T follicular helper cell (primary cell): Measurements from ENCODE around the gene STAT6.
"Not testable (repeated sequence)": the region's sequence is repeated elsewhere in the genome, so short reads cannot be mapped to it uniquely, and the experiment has no call there.

Source experiments
- DNase-seq: peaks from one replicate; pipeline ENCODE4 v3.0.0-alpha.2; 2020; ENCODE audit warnings: low read depth

Gene STAT6

DNA sequence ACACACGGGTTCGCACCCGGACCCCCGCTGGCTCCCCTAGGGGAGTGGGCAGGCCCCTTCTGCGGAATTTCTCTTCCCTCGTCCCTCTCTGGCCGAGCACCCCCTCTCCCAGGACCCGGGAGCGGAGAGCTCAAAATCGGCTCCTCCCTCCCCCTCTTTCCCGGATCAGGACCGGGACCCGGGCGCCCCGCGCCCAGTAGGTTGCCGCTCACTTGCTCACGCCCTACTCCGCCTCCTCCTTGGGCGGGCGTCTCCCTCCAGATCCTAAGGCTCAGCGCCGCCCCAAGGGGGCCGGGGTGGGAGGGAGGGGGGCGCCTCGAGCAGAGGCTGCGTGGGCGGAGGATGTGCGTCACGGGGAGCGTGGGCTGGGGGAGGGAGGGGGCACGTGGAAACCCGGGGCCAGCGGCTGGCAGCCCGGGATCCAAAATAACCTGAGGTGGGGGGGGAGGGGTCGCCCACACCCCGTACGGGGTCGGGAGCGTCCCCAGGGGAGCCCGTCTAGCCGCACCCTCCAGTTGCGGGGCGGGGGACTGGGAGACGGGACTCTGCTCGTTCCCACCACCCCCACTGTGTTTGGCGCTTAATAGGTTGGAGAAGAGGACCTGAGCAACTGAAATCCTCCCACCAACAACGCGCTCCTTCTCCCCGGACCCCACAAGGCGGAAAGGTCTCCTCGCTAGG, 24.0 kb downstream of the STAT6 start:
- DNase-seq, result peak; percentile 92

DNA sequence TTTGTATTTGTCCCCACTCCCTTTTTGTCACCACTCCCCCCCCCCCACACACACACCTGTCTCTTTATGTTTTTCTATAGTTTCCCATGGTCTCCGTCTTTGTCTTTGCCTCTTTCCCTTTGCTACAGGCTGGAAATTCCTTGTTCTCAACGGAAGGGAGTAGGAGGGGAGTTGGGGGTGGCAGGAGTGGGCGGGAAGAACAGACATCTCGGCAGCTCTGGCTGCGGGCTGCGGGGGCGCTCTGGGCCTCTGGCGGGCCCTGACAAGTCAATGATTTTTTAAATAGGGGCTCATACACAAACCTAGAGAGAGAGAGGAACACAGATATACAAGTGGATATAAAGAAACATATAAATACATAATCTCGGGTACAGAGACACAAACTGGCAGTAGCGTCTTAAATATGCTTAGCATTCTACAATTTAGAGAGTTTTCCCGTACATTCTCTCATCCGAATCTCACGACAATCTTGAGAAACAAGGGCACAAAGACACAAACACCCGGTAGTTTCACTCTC, 24.6 kb downstream of the STAT6 start:
- DNase-seq, result peak; percentile 29

- DNase-seq, result no peak
Measured at GRCh38 chr12:57085999-57086492, 25.1 kb downstream of the STAT6 start.

DNA sequence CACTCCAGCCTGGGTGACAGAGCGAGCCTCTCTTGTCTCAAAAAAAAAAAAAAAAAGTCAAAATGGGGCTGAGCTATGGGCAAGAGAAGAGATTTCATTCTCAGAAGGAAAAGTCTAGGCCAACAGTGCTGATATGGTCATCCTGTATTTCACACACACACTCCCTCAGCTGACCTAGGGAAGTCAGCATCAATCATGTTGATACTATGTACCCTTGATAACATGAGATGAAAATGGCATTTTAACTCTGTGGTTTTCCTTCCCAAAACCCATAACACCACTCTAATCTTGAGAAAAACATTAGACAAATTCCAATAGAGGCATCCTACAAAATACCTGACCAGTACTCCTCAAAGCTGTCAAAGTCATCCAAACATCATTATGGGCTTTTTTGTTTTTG, 30.3 kb downstream of the STAT6 start:
- no peak for DNase-seq

- no peak for DNase-seq
Measured at GRCh38 chr12:57079821-57080220, 31.3 kb downstream of the STAT6 start.

- peak; percentile 95 for DNase-seq
Measured at GRCh38 chr12:57078519-57079404, 32.4 kb downstream of the STAT6 start, which contains the start of gene NEMP1. NEMP1 (minus strand) TSS chr12:57078791; CDS start chr12:57078745, 46 bp downstream.

- not testable (repeated sequence) for DNase-seq
Measured at GRCh38 chr12:57073566-57074450, 37.4 kb downstream of the STAT6 start.

DNA sequence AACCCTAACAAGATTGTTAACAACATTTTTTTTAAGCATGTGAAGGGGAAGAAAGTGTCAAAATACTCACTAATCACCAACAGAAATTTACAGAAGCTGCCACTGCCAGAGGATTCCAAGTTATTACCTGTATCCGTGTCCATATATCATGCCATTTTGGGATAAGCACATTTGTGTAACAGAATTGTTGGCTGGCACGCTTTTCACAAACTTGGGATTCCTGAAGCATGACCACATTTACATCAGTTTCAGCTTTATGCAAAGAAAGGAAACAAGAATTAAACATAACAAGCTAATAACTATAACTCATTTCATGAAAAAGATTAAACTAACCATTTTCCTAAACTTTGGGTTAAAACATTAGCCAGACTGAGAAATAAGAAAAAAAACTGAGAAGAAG, 38.5 kb downstream of the STAT6 start:
- no peak for DNase-seq

GRCh38 chr12:57069523-57069922, 41.6 kb downstream of the STAT6 start:
- DNase-seq, result peak; percentile 42

- no peak for DNase-seq
Measured at GRCh38 chr12:57066245-57066644, 44.9 kb downstream of the STAT6 start.

DNA sequence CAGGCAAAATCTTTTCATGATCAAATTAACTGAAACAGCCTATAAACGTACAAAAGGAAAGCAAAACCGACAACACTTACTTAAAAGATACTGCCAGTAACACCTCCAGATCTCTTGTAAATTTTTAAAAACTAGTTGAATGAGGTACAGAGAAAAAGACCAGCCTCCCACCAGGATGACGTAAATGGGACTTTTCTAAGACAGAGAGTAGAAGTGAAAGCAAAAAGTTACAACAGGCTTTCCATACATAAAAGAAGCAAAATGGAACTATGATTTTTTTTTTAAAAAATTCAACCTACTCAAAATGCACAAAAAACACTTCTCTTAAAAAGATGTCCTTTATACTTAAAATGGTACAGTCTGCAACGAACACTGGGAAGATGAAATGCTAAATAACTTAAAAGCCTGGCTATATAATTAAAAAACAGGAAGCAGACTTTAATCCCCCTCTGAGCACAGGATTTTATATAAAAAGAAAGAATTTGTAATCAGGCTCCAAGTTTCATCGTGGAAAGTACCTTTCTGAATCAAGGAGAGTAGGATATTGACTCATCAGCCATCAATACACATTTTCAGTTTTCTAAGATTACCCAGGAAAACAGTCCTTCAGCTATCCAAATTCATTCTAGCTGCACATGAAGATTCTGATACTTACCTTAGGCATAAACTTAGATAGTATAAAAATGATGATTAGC, 47.0 kb downstream of the STAT6 start:
- DNase-seq, result peak; percentile 53

- DNase-seq, result no peak
Measured at GRCh38 chr12:57058454-57058853, 52.7 kb downstream of the STAT6 start.

DNA sequence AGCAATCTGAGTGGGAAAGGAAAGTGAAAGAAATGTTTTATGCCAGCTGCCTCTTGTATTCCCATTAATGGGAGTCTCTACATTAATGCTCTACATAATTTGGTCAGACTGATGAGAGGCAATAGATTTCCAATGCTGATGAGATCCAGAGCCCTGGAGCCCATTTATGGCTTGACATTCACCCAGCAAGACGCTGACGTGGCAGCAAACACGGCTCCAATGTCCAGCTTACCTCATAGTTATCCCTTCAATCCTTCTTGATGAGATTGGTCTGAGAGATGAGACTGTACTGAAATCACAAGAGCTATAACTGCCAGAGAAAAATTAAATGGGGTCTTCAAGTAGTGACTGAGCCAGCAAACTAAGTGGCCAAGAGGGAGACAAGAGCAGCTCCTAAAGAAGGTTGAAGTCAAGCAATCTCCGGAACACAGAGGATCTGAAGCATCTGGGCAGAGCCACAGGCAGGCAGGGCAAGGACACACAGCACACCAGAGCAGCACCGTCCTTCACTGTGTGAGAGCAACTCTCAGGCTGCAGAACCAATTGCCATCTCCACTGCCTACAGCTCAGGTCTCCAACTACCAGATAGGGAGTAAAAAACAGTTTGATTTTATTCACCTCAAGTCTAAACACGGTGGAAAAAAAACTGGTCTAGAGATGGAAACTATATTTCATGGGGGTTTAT, 54.0 kb downstream of the STAT6 start:
- no peak for DNase-seq

- DNase-seq, result no peak
Measured at GRCh38 chr12:57055824-57056223, 55.3 kb downstream of the STAT6 start.

GRCh38 chr12:57053901-57054300, 57.3 kb downstream of the STAT6 start:
- not testable (repeated sequence) for DNase-seq

- not testable (repeated sequence) for DNase-seq
Measured at GRCh38 chr12:57053146-57053545, 58.0 kb downstream of the STAT6 start.

DNA sequence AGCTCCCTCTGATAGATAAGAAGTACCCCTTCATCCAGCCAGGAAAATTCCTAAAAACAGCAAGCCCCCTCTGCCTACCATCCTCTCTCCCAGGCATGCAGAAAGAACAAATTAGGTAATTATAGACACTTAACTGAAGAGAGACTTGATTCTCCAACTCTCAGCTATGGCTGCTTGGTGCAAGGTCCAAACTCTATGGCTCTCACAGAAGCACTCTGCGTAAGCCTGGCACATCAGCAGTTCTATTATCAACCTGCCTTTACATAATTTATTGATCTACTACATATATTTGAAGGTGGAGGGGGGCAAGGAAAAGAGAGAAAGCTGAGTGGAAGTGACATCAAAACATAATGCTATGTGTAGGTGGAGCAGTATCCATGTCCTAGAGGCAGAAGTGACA, 60.2 kb downstream of the STAT6 start:
- no peak for DNase-seq

DNA sequence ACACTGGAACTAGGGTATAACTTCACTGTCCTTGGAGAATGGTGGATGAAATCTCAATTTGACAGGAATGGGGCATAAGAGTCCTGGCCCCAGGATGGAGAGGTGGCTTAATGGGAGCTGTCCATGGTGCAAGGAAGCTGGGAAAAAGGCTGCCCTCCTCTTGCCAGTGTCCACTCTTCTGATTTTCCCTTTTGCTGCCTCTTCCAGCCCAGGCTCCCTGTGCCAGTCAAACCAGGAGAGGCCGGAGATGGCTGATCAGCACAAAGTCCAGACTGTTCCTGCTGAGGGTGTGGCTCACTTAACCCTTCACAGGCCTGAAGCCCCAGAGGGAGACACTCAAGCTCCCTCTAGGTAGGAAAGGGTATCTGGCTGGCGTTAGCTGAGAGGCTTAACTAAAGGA, 61.3 kb downstream of the STAT6 start, which contains the start of gene MYO1A:
Gene MYO1A (minus strand): TSS at position 240 of the 400 bp plus-strand sequence. CDS start 1,806 bp downstream, outside the sequence.
- DNase-seq, result no peak

GRCh38 chr12:57049119-57049446, 62.1 kb downstream of the STAT6 start:
- DNase-seq, result no peak

GRCh38 chr12:57048423-57049118, 62.6 kb downstream of the STAT6 start:
- no peak for DNase-seq
